SU-DHL-6 (cell line): Measurements from ENCODE around the gene KIR3DL3.
"Not testable (repeated sequence)": the region's sequence is repeated elsewhere in the genome, so short reads cannot be mapped to it uniquely, and the experiment has no call there.

ENCODE experiments used
- H2AFZ ChIP-seq: fragments of 200-600 bp; sonication (generic); 2 replicates; pipeline ENCODE4 v1.6.1; 2014; ENCODE audit warnings: low read depth, mild to moderate bottlenecking, moderate library complexity, mixed read lengths, antibody characterized with exemption, low read length; ENCODE audit not compliant: severe bottlenecking
- H3F3A ChIP-seq: fragments of 200-600 bp; shearing (Covaris generic); 2 replicates; pipeline ENCODE4 v1.6.0; 2016; ENCODE audit warnings: antibody characterized with exemption, mild to moderate bottlenecking; ENCODE audit not compliant: insufficient read depth
- H3K27ac ChIP-seq: fragments of 200-600 bp; sonication (generic); 2 replicates; pipeline ENCODE4 v1.5.1; 2016; ENCODE audit warnings: low read depth, mild to moderate bottlenecking, low read length, moderate library complexity, mixed read lengths
- H3K27me3 ChIP-seq: fragments of 200-600 bp; sonication (generic), shearing (Covaris generic); 2 replicates; pipeline ENCODE4 v1.6.0; 2014; ENCODE audit warnings: mild to moderate bottlenecking, low read length
- H3K36me3 ChIP-seq: fragments of 200-600 bp; sonication (generic); 2 replicates; pipeline ENCODE4 v1.6.1; 2014; ENCODE audit warnings: mild to moderate bottlenecking, low read length, mixed read lengths
- H3K4me2 ChIP-seq: fragments of 300-600, 200-600 bp; shearing (Covaris generic), sonication (generic); 2 replicates; pipeline ENCODE4 v1.6.0; 2014; ENCODE audit warnings: low read length, low read depth, mild to moderate bottlenecking; ENCODE audit not compliant: poor library complexity, severe bottlenecking
- H3K4me3 ChIP-seq: fragments of 200-600 bp; sonication (generic); 2 replicates; pipeline ENCODE4 v1.5.1; 2014; ENCODE audit warnings: antibody characterized with exemption, low read length, mild to moderate bottlenecking, mixed read lengths; ENCODE audit not compliant: insufficient read depth, poor library complexity, severe bottlenecking
- H3K79me2 ChIP-seq: fragments of 200-600 bp; sonication (generic); 2 replicates; pipeline ENCODE4 v1.6.1; 2014; ENCODE audit warnings: mild to moderate bottlenecking, low read length, moderate library complexity; ENCODE audit not compliant: insufficient read depth
- H3K9ac ChIP-seq: fragments of 200-600 bp; sonication (generic); 2 replicates; pipeline ENCODE4 v1.7.0; 2014; ENCODE audit warnings: mild to moderate bottlenecking, low read length
- H3K9me2 ChIP-seq: fragments of 200-600 bp; sonication (generic); replicated peaks from 2 replicates; pipeline ENCODE4 v1.6.1; 2014; ENCODE audit warnings: low read length; ENCODE audit not compliant: insufficient read depth
- H3K9me3 ChIP-seq: fragments of 200-600 bp; sonication (generic); 2 replicates; pipeline ENCODE4 v1.6.1; 2014; ENCODE audit warnings: low read length, mixed read lengths; ENCODE audit not compliant: insufficient read depth
- H4K20me1 ChIP-seq: fragments of 200-600 bp; sonication (generic); 2 replicates; pipeline ENCODE4 v1.6.1; 2014; ENCODE audit warnings: low read depth, mild to moderate bottlenecking, antibody characterized with exemption, low read length, moderate library complexity, mixed read lengths

Gene KIR3DL3

DNA sequence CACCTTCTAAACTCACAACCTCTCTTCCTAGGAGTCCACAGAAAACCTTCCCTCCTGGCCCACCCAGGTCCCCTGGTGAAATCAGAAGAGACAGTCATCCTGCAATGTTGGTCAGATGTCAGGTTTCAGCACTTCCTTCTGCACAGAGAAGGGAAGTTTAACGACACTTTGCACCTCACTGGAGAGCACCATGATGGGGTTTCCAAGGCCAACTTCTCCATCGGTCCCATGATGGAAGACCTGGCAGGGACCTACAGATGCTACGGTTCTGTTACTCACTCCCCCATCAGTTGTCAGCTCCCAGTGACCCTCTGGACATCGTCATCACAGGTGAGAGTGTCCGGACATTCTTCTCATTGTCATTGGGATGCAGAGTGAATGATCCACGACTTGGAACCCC is 34.3 kb downstream of the KIR3DL3 start:
- not testable (repeated sequence) for H4K20me1 ChIP-seq, H3K27ac ChIP-seq, H3F3A ChIP-seq, H3K79me2 ChIP-seq, H3K4me2 ChIP-seq, H3K9me3 ChIP-seq, H3K36me3 ChIP-seq, H3K27me3 ChIP-seq, H2AFZ ChIP-seq, H3K9ac ChIP-seq, H3K4me3 ChIP-seq, H3K9me2 ChIP-seq

GRCh38 chr19:54764219-54764618 is 40.0 kb downstream of the KIR3DL3 start:
- H3K4me2 ChIP-seq, H3K79me2 ChIP-seq, H3K9me3 ChIP-seq, H2AFZ ChIP-seq, H3F3A ChIP-seq, H3K4me3 ChIP-seq, H3K27ac ChIP-seq, H3K27me3 ChIP-seq, H4K20me1 ChIP-seq, H3K36me3 ChIP-seq, H3K9ac ChIP-seq, H3K9me2 ChIP-seq: not testable (repeated sequence)

GRCh38 chr19:54766464-54766863 is 42.2 kb downstream of the KIR3DL3 start:
- H3K9me3 ChIP-seq, H3K4me2 ChIP-seq, H2AFZ ChIP-seq: not testable (repeated sequence)

DNA sequence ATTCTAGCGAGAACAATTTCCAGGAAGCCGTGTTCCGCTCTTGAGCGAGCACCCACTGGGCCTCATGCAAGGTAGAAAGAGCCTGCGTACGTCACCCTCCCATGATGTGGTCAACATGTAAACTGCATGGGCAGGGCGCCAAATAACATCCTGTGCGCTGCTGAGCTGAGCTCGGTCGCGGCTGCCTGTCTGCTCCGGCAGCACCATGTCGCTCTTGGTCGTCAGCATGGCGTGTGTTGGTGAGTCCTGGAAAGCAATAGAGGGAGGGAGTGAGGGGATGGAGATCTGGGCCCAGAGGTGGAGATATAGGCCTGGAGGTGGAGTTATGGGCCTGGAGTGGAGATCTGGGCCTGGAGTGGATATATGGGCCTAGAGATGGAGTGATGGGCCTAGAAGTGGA is 45.4 kb downstream of the KIR3DL3 start, which contains the start of gene KIR2DL1:
TSS of gene KIR2DL1 (plus strand) at position 148 of the 400 bp plus-strand sequence. CDS start at position 206, 58 bp downstream.
- H3F3A ChIP-seq, H2AFZ ChIP-seq, H3K36me3 ChIP-seq, H3K4me2 ChIP-seq, H3K79me2 ChIP-seq, H3K27me3 ChIP-seq, H4K20me1 ChIP-seq, H3K4me3 ChIP-seq, H3K9me3 ChIP-seq, H3K9ac ChIP-seq, H3K9me2 ChIP-seq, H3K27ac ChIP-seq: not testable (repeated sequence)

More at GRCh38 chr19:54766464-54766863, 42.2 kb downstream of the KIR3DL3 start:
- H3K36me3 ChIP-seq, H3K4me3 ChIP-seq, H3K27ac ChIP-seq, H3K27me3 ChIP-seq, H3F3A ChIP-seq, H3K79me2 ChIP-seq, H4K20me1 ChIP-seq, H3K9ac ChIP-seq, H3K9me2 ChIP-seq: not testable (repeated sequence)

GRCh38 chr19:54770511-54770910 is 46.3 kb downstream of the KIR3DL3 start:
- not testable (repeated sequence) for H2AFZ ChIP-seq, H3K4me2 ChIP-seq, H3K9ac ChIP-seq, H3K9me2 ChIP-seq, H3K9me3 ChIP-seq, H4K20me1 ChIP-seq, H3K4me3 ChIP-seq, H3F3A ChIP-seq, H3K27me3 ChIP-seq, H3K27ac ChIP-seq, H3K79me2 ChIP-seq, H3K36me3 ChIP-seq

DNA sequence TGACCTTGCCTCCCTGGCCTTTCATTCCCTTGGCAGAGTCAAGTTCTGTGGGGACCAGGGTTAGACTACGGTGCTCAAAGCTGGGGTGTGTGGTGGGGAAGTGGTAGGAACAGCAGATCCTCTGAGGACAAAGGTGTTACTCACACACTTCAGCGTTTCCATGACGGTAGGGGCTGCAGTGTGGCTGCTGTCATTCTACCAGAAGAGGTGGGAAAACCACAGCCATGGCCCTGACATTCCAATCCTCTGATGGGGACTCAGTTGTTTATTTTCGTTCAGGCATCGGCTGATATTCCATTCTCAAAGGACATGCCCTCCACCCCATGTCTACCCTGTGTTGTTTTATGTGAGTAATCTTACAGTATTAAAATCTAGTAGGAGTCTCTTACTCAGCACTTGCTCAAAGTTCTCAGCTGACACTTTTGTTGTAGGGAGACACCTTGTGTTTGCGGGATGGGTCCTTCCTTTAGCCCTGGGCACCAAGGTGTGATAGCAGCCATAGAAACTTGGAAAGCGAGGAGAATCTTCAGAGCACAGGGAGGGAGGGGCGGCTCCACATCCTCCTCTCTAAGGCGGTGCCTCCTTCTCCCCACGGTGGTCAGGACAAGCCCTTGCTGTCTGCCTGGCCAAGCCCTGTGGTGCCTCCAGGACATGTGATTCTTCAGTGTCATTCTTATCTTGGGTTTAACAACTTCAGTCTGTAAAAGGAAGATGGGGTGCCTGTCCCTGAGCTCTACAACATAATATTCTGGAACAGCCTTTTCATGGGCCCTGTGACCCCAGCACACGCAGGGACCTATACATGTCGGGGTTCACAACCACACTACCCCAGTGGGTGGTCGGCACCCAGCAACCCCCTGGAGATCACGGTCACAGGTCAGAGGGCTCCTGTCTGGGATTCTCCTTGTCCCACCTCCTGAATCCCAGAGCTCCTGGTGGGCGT is 47.0 kb downstream of the KIR3DL3 start:
- not testable (repeated sequence) for H3K9me2 ChIP-seq, H2AFZ ChIP-seq, H3K4me3 ChIP-seq, H3K27me3 ChIP-seq, H3K36me3 ChIP-seq, H3F3A ChIP-seq, H3K9ac ChIP-seq, H3K4me2 ChIP-seq, H3K79me2 ChIP-seq, H4K20me1 ChIP-seq, H3K9me3 ChIP-seq, H3K27ac ChIP-seq

DNA sequence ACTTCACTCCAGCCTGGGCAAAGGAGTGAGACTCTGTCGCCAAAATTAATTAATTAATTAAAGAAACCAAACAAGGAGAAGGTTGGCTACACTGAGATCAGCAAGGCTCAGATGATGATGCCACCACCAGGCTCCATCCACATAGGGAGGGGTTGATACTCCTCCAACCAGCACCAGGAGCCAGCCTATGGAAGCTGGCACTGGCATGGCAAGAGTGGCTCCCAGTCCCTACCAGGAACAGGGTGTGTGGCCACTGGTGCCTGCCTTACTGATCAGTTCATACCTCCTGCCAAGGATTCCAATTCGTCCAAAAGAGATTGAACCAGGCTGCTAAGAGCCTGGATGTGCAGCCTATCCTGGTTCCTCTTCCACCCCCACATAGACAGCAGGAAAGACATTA is 48.4 kb downstream of the KIR3DL3 start:
- H3K27ac ChIP-seq, H3K9me2 ChIP-seq, H4K20me1 ChIP-seq, H3K4me3 ChIP-seq, H3K9me3 ChIP-seq, H3K27me3 ChIP-seq, H2AFZ ChIP-seq, H3K36me3 ChIP-seq, H3K79me2 ChIP-seq, H3F3A ChIP-seq, H3K4me2 ChIP-seq, H3K9ac ChIP-seq: not testable (repeated sequence)

DNA sequence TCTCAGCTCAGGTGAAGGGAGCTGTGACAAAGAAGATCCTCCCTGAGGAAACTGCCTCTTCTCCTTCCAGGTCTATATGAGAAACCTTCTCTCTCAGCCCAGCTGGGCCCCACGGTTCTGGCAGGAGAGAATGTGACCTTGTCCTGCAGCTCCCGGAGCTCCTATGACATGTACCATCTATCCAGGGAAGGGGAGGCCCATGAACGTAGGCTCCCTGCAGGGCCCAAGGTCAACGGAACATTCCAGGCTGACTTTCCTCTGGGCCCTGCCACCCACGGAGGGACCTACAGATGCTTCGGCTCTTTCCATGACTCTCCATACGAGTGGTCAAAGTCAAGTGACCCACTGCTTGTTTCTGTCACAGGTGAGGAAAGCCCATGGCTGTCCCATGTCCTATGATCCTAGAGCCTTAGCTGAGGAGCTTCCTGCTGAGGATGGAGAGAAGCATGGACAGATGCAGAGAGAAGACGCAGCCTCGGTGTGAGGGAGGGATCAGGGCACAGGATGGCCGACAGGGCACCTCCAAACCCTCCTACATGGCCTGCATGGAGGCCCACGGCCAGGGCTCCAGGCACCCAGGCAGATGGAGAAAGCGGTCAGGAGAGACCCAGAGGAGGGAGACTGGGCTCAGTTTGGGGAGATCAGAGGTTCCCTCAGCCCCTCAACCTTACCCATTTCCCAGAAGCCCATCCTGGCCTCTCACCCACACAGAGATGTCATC is 51.0 kb downstream of the KIR3DL3 start:
- not testable (repeated sequence) for H3K27me3 ChIP-seq, H3K9me3 ChIP-seq, H2AFZ ChIP-seq, H3K4me2 ChIP-seq, H3K4me3 ChIP-seq, H3F3A ChIP-seq, H4K20me1 ChIP-seq, H3K36me3 ChIP-seq, H3K79me2 ChIP-seq, H3K27ac ChIP-seq, H3K9me2 ChIP-seq, H3K9ac ChIP-seq
